DND-41 (cell line): ENCODE results near the gene PDIA5.

ENCODE experiments used
- ATAC-seq: fragments of 200-7000 bp; cut with Tn5 transposase; 3 replicates; pipeline ENCODE4 v1.9.1; 2021; ENCODE audit warnings: low read depth; ENCODE audit not compliant: insufficient read depth
- DNase-seq: peaks from one replicate; pipeline ENCODE4 v3.0.0-alpha.2; 2020
- H2AFZ ChIP-seq: 2 replicates; pipeline ENCODE4 v1.6.0; 2012; ENCODE audit warnings: low read depth, low read length
- H3K27ac ChIP-seq: 2 replicates; pipeline ENCODE4 v1.5.1; 2012; ENCODE audit warnings: low read length, inconsistent platforms
- H3K27me3 ChIP-seq: fragments of 200-600 bp; sonication (generic); 2 replicates; pipeline ENCODE4 v1.6.0; 2012; ENCODE audit warnings: low read length, mild to moderate bottlenecking, inconsistent platforms; ENCODE audit not compliant: insufficient read depth, poor library complexity
- H3K36me3 ChIP-seq: 2 replicates; pipeline ENCODE4 v1.5.1; 2012; ENCODE audit warnings: low read length, inconsistent platforms; ENCODE audit not compliant: insufficient read depth
- H3K4me1 ChIP-seq: 2 replicates; pipeline ENCODE4 v1.5.1; 2012; ENCODE audit warnings: mild to moderate bottlenecking, low read length; ENCODE audit not compliant: insufficient read depth
- H3K4me2 ChIP-seq: 2 replicates; pipeline ENCODE4 v1.6.0; 2012; ENCODE audit warnings: mild to moderate bottlenecking, moderate library complexity, low read length, inconsistent platforms; ENCODE audit not compliant: insufficient read depth
- H3K4me3 ChIP-seq, 2 experiments: fragments of 200-600 bp in 1 of 2; shearing (Covaris generic) in 1 of 2; 2 replicates each; pipeline ENCODE4 v1.5.1; 2012 to 2016; ENCODE audit warnings: inconsistent platforms in 2 of 2, low read length in 2 of 2, mild to moderate bottlenecking in 2 of 2, low read depth in 1 of 2, moderate library complexity in 1 of 2
- H3K79me2 ChIP-seq: 2 replicates; pipeline ENCODE4 v1.6.0; 2012; ENCODE audit warnings: low read length, inconsistent platforms; ENCODE audit not compliant: insufficient read depth
- H3K9ac ChIP-seq: 2 replicates; pipeline ENCODE4 v1.6.0; 2012; ENCODE audit warnings: low read depth, mild to moderate bottlenecking, inconsistent platforms, low read length, moderate library complexity
- H3K9me3 ChIP-seq: 2 replicates; pipeline ENCODE4 v1.5.1; 2012; ENCODE audit warnings: low read length, moderate library complexity, mild to moderate bottlenecking, inconsistent platforms; ENCODE audit not compliant: insufficient read depth, severe bottlenecking
- H4K20me1 ChIP-seq: 2 replicates; pipeline ENCODE4 v1.6.0; 2012; ENCODE audit warnings: low read length; ENCODE audit not compliant: insufficient read depth
- CTCF ChIP-seq: IDR thresholded peaks from 2 replicates; pipeline ENCODE4 v1.5.1; 2012; ENCODE audit warnings: borderline replicate concordance, low read length, moderate library complexity, mild to moderate bottlenecking; ENCODE audit not compliant: poor library complexity, severe bottlenecking; ENCODE audit errors: extremely low read depth
- EZH2 ChIP-seq: IDR thresholded peaks from 3 replicates; pipeline ENCODE4 v1.6.1; 2012; ENCODE audit warnings: borderline replicate concordance, low read depth, mild to moderate bottlenecking, moderate library complexity, low read length, inconsistent platforms; ENCODE audit not compliant: severe bottlenecking

PDIA5 gene

DNA sequence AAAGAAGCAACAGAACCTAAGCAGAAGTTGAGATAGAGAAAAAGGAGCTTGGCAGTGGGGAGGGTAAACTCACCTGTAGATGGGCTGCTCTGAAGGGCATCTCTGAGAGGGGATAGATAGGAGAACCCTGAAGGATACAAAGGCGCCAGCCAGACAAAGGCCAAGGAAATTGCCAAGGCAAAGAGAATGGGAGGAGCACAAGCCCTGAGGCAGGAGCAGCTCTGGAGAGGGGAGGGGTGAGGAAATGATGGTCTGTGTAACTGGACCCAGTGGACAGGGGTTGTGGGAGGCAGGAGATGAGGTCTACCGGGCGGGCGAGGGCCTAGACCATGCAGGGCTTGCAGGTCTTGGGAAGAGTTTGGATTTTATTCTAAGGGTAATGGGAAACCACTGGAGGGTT, 2.3 kb upstream of the PDIA5 start:
- ATAC-seq (no peak), DNase-seq (no peak)
- Histone ChIP-seq H4K20me1 (peaks cover 15% of the 10 kb centered on the region; the same call in 1 of the 2 replicates), H3K79me2 (peaks cover 23% of the 10 kb centered on the region), H3K9ac (no peak overlapping the region), H3K36me3 (no peaks in the 10 kb centered on the region), H3K9me3 (no peaks in the 10 kb centered on the region), H3K27me3 (no peaks in the 10 kb centered on the region), H3K4me1 (peaks cover 43% of the 10 kb centered on the region), H3K4me2 (no peak overlapping the region), H3K27ac (no peak overlapping the region), H2AFZ (no peak overlapping the region; the same call in 1 of the 2 replicates), H3K4me3 (no peak overlapping the region)
- TF ChIP-seq CTCF, result no peak
- no peak for TF ChIP-seq EZH2

GRCh38 chr3:123064914-123065313, 1.9 kb upstream of the PDIA5 start:
- TF ChIP-seq CTCF (no peak), EZH2 (no peak)
- no peak overlapping the region for H3K4me2 ChIP-seq
- H3K9me3 ChIP-seq, result no peaks in the 10 kb centered on the region
- H3K27ac ChIP-seq, result no peak overlapping the region
- H3K9ac ChIP-seq, result no peak overlapping the region
- peak overlapping the region; percentile 8; the same call in 1 of the 2 replicates for H2AFZ ChIP-seq
- ATAC-seq (peak; percentile 48), DNase-seq (peak; percentile 41)
- H3K27me3 ChIP-seq, result no peaks in the 10 kb centered on the region
- peaks cover 15% of the 10 kb centered on the region; the same call in 1 of the 2 replicates for H4K20me1 ChIP-seq
- no peak overlapping the region for H3K4me3 ChIP-seq
- H3K79me2 ChIP-seq, result peaks cover 24% of the 10 kb centered on the region
- H3K36me3 ChIP-seq, result no peaks in the 10 kb centered on the region
- peaks cover 43% of the 10 kb centered on the region for H3K4me1 ChIP-seq

- H3K4me3 ChIP-seq, result peak overlapping the region in 1 of 2 experiments; percentile 95; a peak in 2 of 4 replicates
- no peak for TF ChIP-seq CTCF
- TF ChIP-seq EZH2, result no peak
- peaks cover 43% of the 10 kb centered on the region for H3K4me1 ChIP-seq
- peaks cover 22% of the 10 kb centered on the region; the same call in 1 of the 2 replicates for H4K20me1 ChIP-seq
- H3K79me2 ChIP-seq, result peaks cover 35% of the 10 kb centered on the region
- H3K27ac ChIP-seq, result no peak overlapping the region
- H3K36me3 ChIP-seq, result no peaks in the 10 kb centered on the region
- H3K9me3 ChIP-seq, result no peaks in the 10 kb centered on the region
- H3K9ac ChIP-seq, result peak overlapping the region; percentile 65
- H3K27me3 ChIP-seq, result no peaks in the 10 kb centered on the region
- DNase-seq (no peak), ATAC-seq (no peak)
- H3K4me2 ChIP-seq, result peak overlapping the region; percentile 93
- H2AFZ ChIP-seq, result peak overlapping the region; percentile 84
These were observed 278 bp upstream of the PDIA5 start for GRCh38 chr3:123066599-123066895.
